Measurements from ENCODE around the gene POU2AF2.

The POU2AF2 gene

GRCh38 chr11:111334532-111335502, 89.3 kb downstream of the POU2AF2 start:
- no peak for DNase-seq

GRCh38 chr11:111335549-111335948, 90.0 kb downstream of the POU2AF2 start:
- DNase-seq: no peak
